ENCODE measurements around the gene GMPPA.

DNA sequence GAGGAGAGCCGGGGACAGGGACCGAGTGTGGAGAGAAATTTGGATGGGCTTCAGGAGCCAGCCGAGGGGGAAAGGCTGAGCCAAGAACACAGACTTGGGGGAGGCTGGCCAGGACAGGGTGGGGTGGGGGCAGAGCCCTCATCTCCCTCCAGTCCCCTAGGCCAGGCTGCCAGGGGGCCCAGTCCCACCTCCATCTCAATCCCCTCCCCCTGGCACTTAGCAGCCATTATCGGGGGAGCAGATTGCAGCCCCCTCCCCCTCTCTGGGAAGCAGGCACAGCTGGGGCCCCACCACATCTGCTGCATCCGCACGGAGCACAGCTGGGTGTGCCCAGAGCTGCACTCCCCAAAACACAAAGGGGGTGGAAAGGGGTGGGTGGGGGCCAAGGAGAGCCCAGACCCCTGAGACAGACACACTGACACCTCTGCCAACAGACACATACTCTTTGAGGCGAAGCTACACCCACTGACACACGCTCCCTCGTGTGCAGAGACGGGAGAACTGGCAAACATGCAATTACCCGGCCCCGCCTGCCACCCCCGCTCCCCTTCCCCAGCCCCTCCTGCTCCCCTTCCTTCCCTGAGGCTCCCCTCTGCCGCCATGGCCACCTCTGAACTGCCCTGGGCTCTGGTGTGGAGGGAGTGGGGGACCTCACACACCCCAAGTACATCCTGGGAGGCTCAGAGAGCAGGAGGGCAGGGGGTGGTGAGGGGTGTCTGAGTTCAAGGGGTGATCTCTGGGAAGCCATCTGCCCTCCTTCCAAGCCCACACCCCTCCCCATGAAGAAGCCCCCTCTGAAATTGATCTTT lies 10.5 kb downstream of the GMPPA start:
- TF ChIP-seq POLR2A (IDR thresholded peaks at IDR 0.05) (no peak), POLR2AphosphoS5 (IDR thresholded peaks at IDR 0.05) (no peak)
- TF ChIP-seq, protein P1, sequence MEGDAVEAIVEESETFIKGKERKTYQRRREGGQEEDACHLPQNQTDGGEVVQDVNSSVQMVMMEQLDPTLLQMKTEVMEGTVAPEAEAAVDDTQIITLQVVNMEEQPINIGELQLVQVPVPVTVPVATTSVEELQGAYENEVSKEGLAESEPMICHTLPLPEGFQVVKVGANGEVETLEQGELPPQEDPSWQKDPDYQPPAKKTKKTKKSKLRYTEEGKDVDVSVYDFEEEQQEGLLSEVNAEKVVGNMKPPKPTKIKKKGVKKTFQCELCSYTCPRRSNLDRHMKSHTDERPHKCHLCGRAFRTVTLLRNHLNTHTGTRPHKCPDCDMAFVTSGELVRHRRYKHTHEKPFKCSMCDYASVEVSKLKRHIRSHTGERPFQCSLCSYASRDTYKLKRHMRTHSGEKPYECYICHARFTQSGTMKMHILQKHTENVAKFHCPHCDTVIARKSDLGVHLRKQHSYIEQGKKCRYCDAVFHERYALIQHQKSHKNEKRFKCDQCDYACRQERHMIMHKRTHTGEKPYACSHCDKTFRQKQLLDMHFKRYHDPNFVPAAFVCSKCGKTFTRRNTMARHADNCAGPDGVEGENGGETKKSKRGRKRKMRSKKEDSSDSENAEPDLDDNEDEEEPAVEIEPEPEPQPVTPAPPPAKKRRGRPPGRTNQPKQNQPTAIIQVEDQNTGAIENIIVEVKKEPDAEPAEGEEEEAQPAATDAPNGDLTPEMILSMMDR (IDR thresholded peaks at IDR 0.05), result no peak
